IPS DF 4.7 (cell line): ENCODE measurements around the gene PSKH1.
A peak's percentile ranks its signal among the peaks of the same experiment; 100 is the strongest.

Experiments used
- DNase-seq: peaks from one replicate; pipeline ENCODE4 v3.0.0-alpha.2; 2013; ENCODE audit warnings: low spot score; ENCODE audit errors: extremely low read depth

The PSKH1 gene

GRCh38 chr16:67865318-67865717, 27.7 kb upstream of the PSKH1 start:
- DNase-seq = no peak

- DNase-seq = no peak
Measured at GRCh38 chr16:67868290-67868689, 24.8 kb upstream of the PSKH1 start.

- no peak for DNase-seq
Measured at GRCh38 chr16:67869653-67870052, 23.4 kb upstream of the PSKH1 start.

GRCh38 chr16:67871256-67871655, 21.8 kb upstream of the PSKH1 start:
- DNase-seq = no peak

- DNase-seq = no peak
Measured at GRCh38 chr16:67872131-67872630, 20.9 kb upstream of the PSKH1 start.

GRCh38 chr16:67872631-67873434, 20.2 kb upstream of the PSKH1 start, which contains the start of gene EDC4:
Gene EDC4 (plus strand): TSS chr16:67873052. CDS start chr16:67873262, 210 bp downstream.
- no peak for DNase-seq

- no peak for DNase-seq
Measured at GRCh38 chr16:67873435-67874370, 19.4 kb upstream of the PSKH1 start.

- no peak for DNase-seq
Measured at GRCh38 chr16:67874372-67874771, 18.7 kb upstream of the PSKH1 start.

GRCh38 chr16:67877064-67877463, 16.0 kb upstream of the PSKH1 start:
- no peak for DNase-seq

- DNase-seq = no peak
Measured at GRCh38 chr16:67878232-67878631, 14.8 kb upstream of the PSKH1 start.

- no peak for DNase-seq
Measured at GRCh38 chr16:67878846-67879245, 14.2 kb upstream of the PSKH1 start.

GRCh38 chr16:67879462-67879861, 13.6 kb upstream of the PSKH1 start:
- no peak for DNase-seq

GRCh38 chr16:67879936-67880335, 13.1 kb upstream of the PSKH1 start:
- no peak for DNase-seq

GRCh38 chr16:67880584-67880983, 12.5 kb upstream of the PSKH1 start:
- DNase-seq = no peak

- no peak for DNase-seq
Measured at GRCh38 chr16:67881621-67882161, 11.4 kb upstream of the PSKH1 start.

- no peak for DNase-seq
Measured at GRCh38 chr16:67882374-67883145, 10.5 kb upstream of the PSKH1 start.

GRCh38 chr16:67883146-67883871, 9.7 kb upstream of the PSKH1 start:
- DNase-seq = no peak

- DNase-seq = no peak
Measured at GRCh38 chr16:67883872-67884261, 9.2 kb upstream of the PSKH1 start.

- peak; percentile 49 for DNase-seq
Measured at GRCh38 chr16:67884684-67885083, 8.4 kb upstream of the PSKH1 start, which contains the start of gene NRN1L. Gene NRN1L (plus strand): TSS chr16:67884885. CDS start chr16:67884904, 19 bp downstream.

- no peak for DNase-seq
Measured at GRCh38 chr16:67885545-67885944, 7.5 kb upstream of the PSKH1 start.
